ENCODE results near the gene PHPT1.

The PHPT1 gene

DNA sequence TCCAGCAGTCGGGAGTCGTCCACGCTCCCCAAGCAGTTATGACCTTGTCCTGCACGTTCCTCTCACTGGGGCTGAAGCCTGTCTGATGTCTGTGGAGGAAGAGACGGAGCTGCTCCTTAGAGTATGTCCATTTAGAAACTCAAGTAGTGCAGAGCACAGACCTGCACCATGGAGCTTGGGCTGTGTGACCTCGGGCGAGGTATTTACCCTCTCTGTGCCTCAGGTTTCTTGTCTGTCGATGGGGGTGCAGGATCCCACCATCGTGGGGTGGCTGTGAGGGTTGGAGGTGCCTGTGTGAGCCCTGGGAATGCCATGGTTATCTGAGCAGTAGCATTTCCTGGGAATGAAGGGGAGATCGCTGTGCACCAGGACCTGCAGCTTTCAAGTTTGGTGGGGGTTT lies 51.3 kb downstream of the PHPT1 start:
- no peak for DNase-seq (ENCODE audit: low read depth)
- in situ Hi-C loops (cut with HindIII; ENCODE audit: low sequenced_read_pairs), result no loop called here
- TF ChIP-seq, protein P1, sequence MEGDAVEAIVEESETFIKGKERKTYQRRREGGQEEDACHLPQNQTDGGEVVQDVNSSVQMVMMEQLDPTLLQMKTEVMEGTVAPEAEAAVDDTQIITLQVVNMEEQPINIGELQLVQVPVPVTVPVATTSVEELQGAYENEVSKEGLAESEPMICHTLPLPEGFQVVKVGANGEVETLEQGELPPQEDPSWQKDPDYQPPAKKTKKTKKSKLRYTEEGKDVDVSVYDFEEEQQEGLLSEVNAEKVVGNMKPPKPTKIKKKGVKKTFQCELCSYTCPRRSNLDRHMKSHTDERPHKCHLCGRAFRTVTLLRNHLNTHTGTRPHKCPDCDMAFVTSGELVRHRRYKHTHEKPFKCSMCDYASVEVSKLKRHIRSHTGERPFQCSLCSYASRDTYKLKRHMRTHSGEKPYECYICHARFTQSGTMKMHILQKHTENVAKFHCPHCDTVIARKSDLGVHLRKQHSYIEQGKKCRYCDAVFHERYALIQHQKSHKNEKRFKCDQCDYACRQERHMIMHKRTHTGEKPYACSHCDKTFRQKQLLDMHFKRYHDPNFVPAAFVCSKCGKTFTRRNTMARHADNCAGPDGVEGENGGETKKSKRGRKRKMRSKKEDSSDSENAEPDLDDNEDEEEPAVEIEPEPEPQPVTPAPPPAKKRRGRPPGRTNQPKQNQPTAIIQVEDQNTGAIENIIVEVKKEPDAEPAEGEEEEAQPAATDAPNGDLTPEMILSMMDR (IDR thresholded peaks at IDR 0.05; ENCODE audit: low read depth, low read length, missing control alignments), result no peak
- H3K4me3 ChIP-seq (ENCODE audit: low read depth, low read length), result no peak overlapping the region
